ENCODE results near the gene CLASP1. TPM values are rescaled to one million over a fixed set of nuclear protein-coding genes. Genes with fewer than 3 reads are reported as not detected.

Gene CLASP1
- total RNA-seq, 1 donor from 2014 or later, result 110 TPM

- Mint-ChIP-seq H3K4me1 (no peaks in the 10 kb centered on the region), H3K4me3 (no peak overlapping the region), H3K9me3 (no peaks in the 10 kb centered on the region), H3K36me3 (peaks cover 18% of the 10 kb centered on the region), H3K27me3 (ENCODE audit: insufficient read depth, low read depth) (no peaks in the 10 kb centered on the region), H3K27ac (no peak overlapping the region)
- H3F3A ChIP-seq (ENCODE audit: low read depth), result no peaks in the 10 kb centered on the region
- H3K79me2 ChIP-seq (ENCODE audit: low read depth), result no peaks in the 10 kb centered on the region
- H3K4me1 ChIP-seq, result peaks cover 8% of the 10 kb centered on the region
- no peak for DNase-seq (ENCODE audit: low spot score)
- H4K20me1 ChIP-seq (ENCODE audit: low read depth), result no peaks in the 10 kb centered on the region
- H3K27me3 ChIP-seq, result no peaks in the 10 kb centered on the region
- no peak overlapping the region for H3K4me3 ChIP-seq
- H3K4me2 ChIP-seq, result no peak overlapping the region
- no peaks in the 10 kb centered on the region for H3K9me3 ChIP-seq (ENCODE audit: low read depth)
- H2AFZ ChIP-seq (replicated peaks), result no peak overlapping the region
- TF ChIP-seq EZH2phosphoT487 (IDR thresholded peaks at IDR 0.05) (no peak), CTCF (IDR thresholded peaks at IDR 0.05) (no peak), EZH2 (IDR thresholded peaks at IDR 0.05) (no peak)
- H3K9ac ChIP-seq, result no peak overlapping the region
- no peak overlapping the region for H3K27ac ChIP-seq
- peaks cover 24% of the 10 kb centered on the region for H3K36me3 ChIP-seq
Measured at GRCh38 chr2:121390082-121390692, 259.1 kb downstream of the CLASP1 start.

GRCh38 chr2:121388371-121388770, 260.9 kb downstream of the CLASP1 start:
- H3K4me2 ChIP-seq, result no peak overlapping the region
- H3K27ac ChIP-seq, result no peak overlapping the region
- Mint-ChIP-seq H3K36me3 (peaks cover 9% of the 10 kb centered on the region), H3K4me3 (no peak overlapping the region), H3K27ac (no peak overlapping the region), H3K27me3 (ENCODE audit: insufficient read depth, low read depth) (no peaks in the 10 kb centered on the region), H3K4me1 (no peaks in the 10 kb centered on the region), H3K9me3 (no peaks in the 10 kb centered on the region)
- H3K36me3 ChIP-seq, result peaks cover 28% of the 10 kb centered on the region
- H4K20me1 ChIP-seq (ENCODE audit: low read depth), result no peaks in the 10 kb centered on the region
- H3K27me3 ChIP-seq, result no peaks in the 10 kb centered on the region
- H3K9ac ChIP-seq, result no peak overlapping the region
- H3F3A ChIP-seq (ENCODE audit: low read depth), result no peaks in the 10 kb centered on the region
- TF ChIP-seq EZH2 (IDR thresholded peaks at IDR 0.05), result no peak
- no peak for TF ChIP-seq EZH2phosphoT487 (IDR thresholded peaks at IDR 0.05)
- no peak for TF ChIP-seq CTCF (IDR thresholded peaks at IDR 0.05)
- H3K79me2 ChIP-seq (ENCODE audit: low read depth), result no peaks in the 10 kb centered on the region
- H3K9me3 ChIP-seq (ENCODE audit: low read depth), result no peaks in the 10 kb centered on the region
- no peak overlapping the region for H3K4me3 ChIP-seq
- peaks cover 8% of the 10 kb centered on the region for H3K4me1 ChIP-seq
- DNase-seq (ENCODE audit: low spot score), result no peak
- no peak overlapping the region for H2AFZ ChIP-seq (replicated peaks)

- Histone ChIP-seq H3F3A (ENCODE audit: low read depth) (no peaks in the 10 kb centered on the region), H3K27ac (no peak overlapping the region), H3K4me2 (no peak overlapping the region), H4K20me1 (ENCODE audit: low read depth) (no peaks in the 10 kb centered on the region), H2AFZ (replicated peaks) (no peak overlapping the region), H3K4me3 (no peak overlapping the region), H3K9me3 (ENCODE audit: low read depth) (no peaks in the 10 kb centered on the region), H3K27me3 (no peaks in the 10 kb centered on the region), H3K79me2 (ENCODE audit: low read depth) (no peaks in the 10 kb centered on the region), H3K36me3 (peaks cover 28% of the 10 kb centered on the region), H3K9ac (no peak overlapping the region), H3K4me1 (peaks cover 8% of the 10 kb centered on the region)
- no peaks in the 10 kb centered on the region for H3K9me3 Mint-ChIP-seq
- H3K4me1 Mint-ChIP-seq, result no peaks in the 10 kb centered on the region
- no peak for TF ChIP-seq EZH2phosphoT487 (IDR thresholded peaks at IDR 0.05)
- no peak for TF ChIP-seq CTCF (IDR thresholded peaks at IDR 0.05)
- TF ChIP-seq EZH2 (IDR thresholded peaks at IDR 0.05), result no peak
- no peaks in the 10 kb centered on the region for H3K27me3 Mint-ChIP-seq (ENCODE audit: insufficient read depth, low read depth)
- peaks cover 10% of the 10 kb centered on the region for H3K36me3 Mint-ChIP-seq
- no peak for DNase-seq (ENCODE audit: low spot score)
- no peak overlapping the region for H3K27ac Mint-ChIP-seq
- H3K4me3 Mint-ChIP-seq, result no peak overlapping the region
Measured at GRCh38 chr2:121387591-121388325, 261.5 kb downstream of the CLASP1 start.
